ENCODE measurements around the gene HYAL1. TPM values are rescaled to one million over a fixed set of nuclear protein-coding genes. Genes with fewer than 3 reads are reported as not detected.
"Not testable (repeated sequence)": the region's sequence is repeated elsewhere in the genome, so short reads cannot be mapped to it uniquely, and the experiment has no call there.

HYAL1 gene
- total and polyA plus RNA-seq, 7 donors, result 2.4 to 15.1 (median 4.6) TPM

DNA sequence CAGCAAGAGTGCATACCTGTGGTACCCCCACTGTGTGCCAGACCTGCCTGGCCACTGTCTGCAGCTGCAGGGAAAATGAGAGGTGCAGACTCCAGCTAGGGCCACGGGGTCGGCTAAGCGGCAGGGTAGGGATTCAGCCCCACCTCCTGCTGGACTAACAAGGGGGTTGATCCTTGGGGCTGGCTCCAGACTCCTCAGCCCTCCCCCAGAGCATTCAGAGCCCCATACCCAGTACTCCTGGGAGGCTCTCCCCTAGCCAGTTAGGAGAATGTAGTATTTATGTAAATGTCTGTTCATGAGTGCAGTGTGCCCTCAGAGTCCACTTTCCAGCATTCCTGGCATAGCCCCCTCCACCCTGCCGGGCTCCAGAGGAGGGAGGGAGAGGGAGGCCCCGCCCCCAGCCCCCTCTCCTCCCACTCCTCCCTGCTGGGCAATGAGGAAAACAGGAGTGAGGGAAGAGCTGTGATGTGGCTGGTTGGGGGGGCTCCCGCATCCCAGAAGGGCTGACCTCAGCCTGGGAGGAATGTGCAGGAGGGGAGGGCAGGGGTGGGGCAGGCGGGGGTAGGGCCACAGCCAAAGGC is 38.9 kb downstream of the HYAL1 start:
- H3K36me3 ChIP-seq, result peaks cover 0 to under 1% (median 0%) of the 10 kb centered on the region in 4 donors
- no peaks in the 10 kb centered on the region for H3K9me3 ChIP-seq
- H3K4me1 ChIP-seq, result peaks cover 0 to 84% (median 74%) of the 10 kb centered on the region in 4 donors
- no peak overlapping the region for H3K4me3 ChIP-seq
- intact Hi-C loops (cut with DNase I), result loop anchor here (5.0 kb wide), 1 partner anchor 63 kb away; the partner anchor contains the start of gene TUSC2
- TF ChIP-seq, protein P1, sequence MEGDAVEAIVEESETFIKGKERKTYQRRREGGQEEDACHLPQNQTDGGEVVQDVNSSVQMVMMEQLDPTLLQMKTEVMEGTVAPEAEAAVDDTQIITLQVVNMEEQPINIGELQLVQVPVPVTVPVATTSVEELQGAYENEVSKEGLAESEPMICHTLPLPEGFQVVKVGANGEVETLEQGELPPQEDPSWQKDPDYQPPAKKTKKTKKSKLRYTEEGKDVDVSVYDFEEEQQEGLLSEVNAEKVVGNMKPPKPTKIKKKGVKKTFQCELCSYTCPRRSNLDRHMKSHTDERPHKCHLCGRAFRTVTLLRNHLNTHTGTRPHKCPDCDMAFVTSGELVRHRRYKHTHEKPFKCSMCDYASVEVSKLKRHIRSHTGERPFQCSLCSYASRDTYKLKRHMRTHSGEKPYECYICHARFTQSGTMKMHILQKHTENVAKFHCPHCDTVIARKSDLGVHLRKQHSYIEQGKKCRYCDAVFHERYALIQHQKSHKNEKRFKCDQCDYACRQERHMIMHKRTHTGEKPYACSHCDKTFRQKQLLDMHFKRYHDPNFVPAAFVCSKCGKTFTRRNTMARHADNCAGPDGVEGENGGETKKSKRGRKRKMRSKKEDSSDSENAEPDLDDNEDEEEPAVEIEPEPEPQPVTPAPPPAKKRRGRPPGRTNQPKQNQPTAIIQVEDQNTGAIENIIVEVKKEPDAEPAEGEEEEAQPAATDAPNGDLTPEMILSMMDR (IDR thresholded peaks at IDR 0.05), result no peak
- TF ChIP-seq POLR2A (IDR thresholded peaks at IDR 0.05) (no peak), POLR2AphosphoS5 (IDR thresholded peaks at IDR 0.05) (peak in 1 of 4 donors; percentile 42), EP300 (IDR thresholded peaks at IDR 0.05) (no peak)
- DNase-seq, result peak; percentile 93
- 17 to 46% methylated on average over 7 of the region's 7 CpGs for WGBS, 2 donors
- peak overlapping the region; percentile 93 to 99 (median 99) for H3K27ac ChIP-seq
- no peaks in the 10 kb centered on the region for H3K27me3 ChIP-seq

GRCh38 chr3:50263478-50264382 is 39.6 kb downstream of the HYAL1 start:
- TF ChIP-seq POLR2AphosphoS5 (IDR thresholded peaks at IDR 0.05), result no peak
- no peak for TF ChIP-seq POLR2A (IDR thresholded peaks at IDR 0.05)
- TF ChIP-seq EP300 (IDR thresholded peaks at IDR 0.05), result no peak
- TF ChIP-seq, protein P1 (IDR thresholded peaks at IDR 0.05), result no peak
- peaks cover 0 to 82% (median 73%) of the 10 kb centered on the region in 4 donors for H3K4me1 ChIP-seq
- intact Hi-C loops (cut with DNase I), result loop anchor here (5.0 kb wide), 1 partner anchor 64 kb away; the partner anchor contains the start of gene TUSC2
- no peak for DNase-seq
- 72 to 79% methylated on average over 6 of the region's 6 CpGs for WGBS, 2 donors
- no peak overlapping the region for H3K4me3 ChIP-seq
- no peaks in the 10 kb centered on the region for H3K27me3 ChIP-seq
- H3K9me3 ChIP-seq, result no peaks in the 10 kb centered on the region
- H3K27ac ChIP-seq, result peak overlapping the region; percentile 93 to 99 (median 99)
- peaks cover 0 to 8% (median under 1%) of the 10 kb centered on the region in 4 donors for H3K36me3 ChIP-seq

GRCh38 chr3:50262778-50263177 is 40.6 kb downstream of the HYAL1 start:
- Histone ChIP-seq H3K4me3 (no peak overlapping the region), H3K9me3 (no peaks in the 10 kb centered on the region), H3K4me1 (peaks cover 0 to 73% (median 63%) of the 10 kb centered on the region in 4 donors), H3K27ac (peak overlapping the region; percentile 93 to 99 (median 99)), H3K36me3 (peaks cover 2 to 17% (median 8%) of the 10 kb centered on the region in 4 donors), H3K27me3 (no peaks in the 10 kb centered on the region)
- DNase-seq, result no peak
- intact Hi-C loops (cut with DNase I), result loop anchor here (5.0 kb wide), 1 partner anchor 65 kb away; the partner anchor contains the start of gene TUSC2
- no peak for TF ChIP-seq EP300 (IDR thresholded peaks at IDR 0.05)
- no peak for TF ChIP-seq POLR2A (IDR thresholded peaks at IDR 0.05)
- no peak for TF ChIP-seq POLR2AphosphoS5 (IDR thresholded peaks at IDR 0.05)
- TF ChIP-seq, protein P1 (IDR thresholded peaks at IDR 0.05), result no peak
- 90 to 92% methylated on average over 7 of the region's 7 CpGs for WGBS, 2 donors

- not testable (repeated sequence) for H3K4me3 ChIP-seq, H3K9me3 ChIP-seq, DNase-seq, H3K27me3 ChIP-seq
- Histone ChIP-seq H3K27ac (peak overlapping the region; percentile 93 to 99 (median 99)), H3K4me1 (peaks cover 0 to 68% (median 58%) of the 10 kb centered on the region in 4 donors), H3K36me3 (peaks cover 8 to 23% (median 13%) of the 10 kb centered on the region in 4 donors)
- intact Hi-C loops (cut with DNase I), result loop anchor here (5.0 kb wide), 1 partner anchor 65 kb away; the partner anchor contains the start of gene TUSC2
- 98 to 99% methylated on average over 4 of the region's 4 CpGs for WGBS, 2 donors
Observed at GRCh38 chr3:50262200-50262599, 41.2 kb downstream of the HYAL1 start.

DNA sequence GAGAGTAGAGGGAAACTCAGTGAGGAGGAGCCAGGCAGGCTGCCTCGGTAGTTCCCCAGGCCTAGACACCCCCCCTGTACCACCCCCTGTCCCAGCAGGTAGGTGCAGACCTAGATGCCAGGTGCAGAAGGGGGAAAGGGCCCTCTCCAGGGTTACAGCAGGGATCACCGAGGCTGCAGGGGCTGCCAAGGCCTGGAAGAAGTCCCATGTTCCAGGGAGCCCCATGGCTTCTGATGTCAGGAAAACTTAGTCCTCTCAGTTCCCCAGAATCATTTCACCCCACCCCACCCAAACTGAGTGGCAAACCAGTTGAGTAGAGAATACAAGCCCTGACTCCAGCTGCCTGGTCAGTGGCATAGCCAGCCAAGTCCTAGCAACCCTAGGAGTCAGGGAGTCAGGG is 41.9 kb downstream of the HYAL1 start:
- Histone ChIP-seq H3K27me3 (no peaks in the 10 kb centered on the region), H3K4me3 (no peak overlapping the region), H3K27ac (peak overlapping the region; percentile 93 to 99 (median 99)), H3K36me3 (peaks cover 15 to 30% (median 20%) of the 10 kb centered on the region in 4 donors), H3K4me1 (peaks cover 0 to 61% (median 51%) of the 10 kb centered on the region in 4 donors), H3K9me3 (no peaks in the 10 kb centered on the region)
- TF ChIP-seq POLR2AphosphoS5 (IDR thresholded peaks at IDR 0.05), result no peak
- TF ChIP-seq, protein P1 (IDR thresholded peaks at IDR 0.05), result no peak
- no peak for TF ChIP-seq POLR2A (IDR thresholded peaks at IDR 0.05)
- TF ChIP-seq EP300 (IDR thresholded peaks at IDR 0.05), result no peak
- 57 to 69% methylated on average over 2 of the region's 2 CpGs for WGBS, 2 donors
- DNase-seq, result peak; percentile 70
- intact Hi-C loops (cut with DNase I), result loop anchor here (5.0 kb wide), 1 partner anchor 66 kb away; the partner anchor contains the start of gene TUSC2
